GM21576 (cell line): Measurements from ENCODE around the gene MGAT4D.
"Not testable (repeated sequence)": the region's sequence is repeated elsewhere in the genome, so short reads cannot be mapped to it uniquely, and the experiment has no call there.

Experiments used
- ATAC-seq: cut with Tn5 transposase; IDR thresholded peaks from one replicate; pipeline ENCODE4 v1.9.1; 2021; ENCODE audit warnings: mild to moderate bottlenecking, moderate library complexity; ENCODE audit not compliant: unreplicated experiment

Gene MGAT4D

DNA sequence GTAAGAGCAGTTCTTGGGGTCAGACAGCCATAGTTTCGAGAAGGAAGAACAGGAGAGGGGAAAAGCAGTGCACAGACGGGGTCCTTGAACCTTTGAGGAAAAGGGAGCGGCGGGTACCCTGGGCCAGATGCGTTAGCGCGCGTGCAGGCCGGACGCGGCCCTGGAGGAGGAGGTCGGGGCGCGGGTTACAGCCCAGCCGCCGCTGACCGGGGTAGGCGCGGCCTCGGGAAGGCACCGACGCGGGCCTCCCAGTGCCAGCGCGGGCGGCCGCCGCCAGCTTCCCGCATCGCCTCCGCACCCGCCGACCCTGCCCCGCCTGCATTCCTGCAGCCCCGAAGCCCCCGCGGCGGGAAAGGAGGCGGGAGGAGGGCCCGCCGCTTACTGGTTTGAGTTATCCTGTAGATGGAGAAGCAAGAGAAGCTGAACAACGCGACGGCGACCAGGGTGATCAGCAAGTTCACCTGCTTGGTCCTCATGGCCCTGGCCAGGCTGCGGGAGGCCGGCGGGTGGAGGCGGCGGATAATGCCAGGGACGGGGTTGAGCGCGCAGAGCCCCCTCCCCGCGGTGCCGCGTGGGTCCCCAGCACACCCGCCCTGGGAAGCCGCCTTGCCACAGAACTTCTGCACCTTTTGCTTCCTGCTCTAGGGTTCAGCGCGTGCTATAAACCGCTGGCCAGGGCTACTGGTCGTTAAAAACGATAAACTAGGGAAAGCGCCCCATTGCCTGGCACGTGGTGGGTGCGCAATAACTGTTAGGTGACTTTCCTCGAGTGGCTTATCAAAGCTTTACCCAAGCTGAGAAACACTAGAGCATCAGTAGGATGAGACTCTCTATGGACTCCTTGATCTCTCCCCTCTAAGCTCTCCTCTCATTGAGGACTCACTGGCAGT is at the start of gene MGAT4D:
MGAT4D (minus strand) TSS at position 547 of the 890 bp plus-strand sequence; CDS start at position 476, 71 bp downstream.
- no peak for ATAC-seq

DNA sequence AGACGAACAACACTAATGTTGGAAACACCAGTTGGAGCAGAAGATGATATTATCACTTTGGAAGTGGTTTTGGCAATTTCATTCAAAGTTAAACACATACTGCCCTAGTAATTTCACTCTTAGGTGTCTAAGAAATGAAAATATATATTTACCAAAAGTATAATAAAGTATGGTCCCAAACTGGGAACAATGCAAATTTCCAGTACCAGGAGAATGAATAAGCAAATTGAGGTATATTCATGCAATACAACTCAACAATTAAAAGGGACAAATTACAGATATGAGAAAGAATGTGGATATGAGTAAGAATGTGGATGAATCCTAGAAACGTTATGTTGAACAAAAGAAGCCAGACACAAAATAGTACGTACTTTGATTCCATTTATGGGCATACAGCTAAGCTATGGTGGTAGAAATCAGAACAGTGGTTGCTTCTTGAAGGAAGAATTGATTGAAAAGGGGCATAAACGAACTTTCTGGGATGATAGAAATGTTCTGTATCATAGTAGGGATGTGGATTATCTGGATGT is 35.9 kb upstream of the MGAT4D start:
- no peak for ATAC-seq

DNA sequence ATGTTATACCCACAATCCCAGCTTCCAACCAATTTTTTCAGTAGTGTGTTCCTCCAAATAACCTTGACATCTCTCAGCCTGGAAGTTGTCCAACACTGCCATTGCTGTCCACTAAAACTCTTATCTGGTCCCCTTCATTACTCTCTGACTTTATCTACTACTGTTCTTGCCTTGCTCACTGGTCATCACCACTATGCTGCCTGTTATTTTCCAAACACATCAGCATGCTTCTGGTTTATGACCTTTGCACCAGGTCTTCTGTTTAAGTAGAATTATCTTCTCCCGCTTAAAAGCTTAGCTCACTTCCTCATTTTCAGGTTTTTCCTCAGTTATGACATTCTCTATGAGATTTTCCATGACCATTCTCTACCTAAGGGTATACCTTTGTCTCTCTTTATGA is 31.3 kb upstream of the MGAT4D start:
- no peak for ATAC-seq

DNA sequence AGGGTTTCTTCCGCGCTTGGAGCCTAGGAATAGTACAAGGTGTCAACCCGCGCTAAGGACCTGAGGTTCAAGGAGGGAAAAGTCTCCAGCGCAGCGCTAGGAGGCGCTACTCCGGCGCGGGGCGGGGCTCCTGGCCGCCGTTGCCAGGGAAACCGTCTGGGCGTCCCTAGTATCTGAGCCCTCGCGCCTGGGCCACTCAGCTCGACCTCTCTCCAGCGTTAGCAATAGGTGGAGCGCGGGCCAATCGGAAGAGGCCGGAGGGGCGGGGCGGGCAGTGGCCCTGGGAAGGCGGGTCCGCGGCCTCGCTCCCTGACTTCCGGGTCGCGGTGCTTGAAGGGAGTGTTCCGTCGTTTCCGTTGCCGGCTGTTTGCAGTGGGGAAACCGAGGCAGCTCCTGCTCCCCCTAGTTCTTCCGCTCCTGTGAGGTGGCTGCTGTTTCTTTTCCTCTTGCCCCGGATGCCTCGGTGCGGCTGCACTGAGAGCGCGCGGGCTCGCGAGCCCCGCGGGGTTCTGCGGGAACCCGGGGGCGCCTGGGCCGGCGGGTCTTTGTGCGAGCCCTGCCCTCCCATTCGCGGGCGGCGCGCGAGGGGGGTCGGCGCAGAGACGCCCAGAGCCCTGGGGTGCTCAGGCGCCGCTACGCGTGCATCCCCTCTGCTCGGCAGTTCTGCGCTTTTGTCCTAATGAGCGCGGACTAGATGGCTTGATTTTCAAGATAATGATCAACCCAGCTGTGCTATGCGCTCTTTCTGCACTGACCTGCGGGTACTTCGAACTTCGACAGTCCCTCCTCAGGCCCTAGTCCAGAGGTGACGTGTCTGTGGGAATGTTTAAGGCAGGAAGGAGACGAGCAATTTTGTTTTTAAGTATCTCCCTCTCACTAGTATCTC is 26.0 kb upstream of the MGAT4D start, which contains the start of gene ELMOD2:
ELMOD2 (plus strand) TSS at position 312 of the 886 bp plus-strand sequence. CDS start 1,261 bp downstream, outside the sequence.
- ATAC-seq: peak; percentile 100

DNA sequence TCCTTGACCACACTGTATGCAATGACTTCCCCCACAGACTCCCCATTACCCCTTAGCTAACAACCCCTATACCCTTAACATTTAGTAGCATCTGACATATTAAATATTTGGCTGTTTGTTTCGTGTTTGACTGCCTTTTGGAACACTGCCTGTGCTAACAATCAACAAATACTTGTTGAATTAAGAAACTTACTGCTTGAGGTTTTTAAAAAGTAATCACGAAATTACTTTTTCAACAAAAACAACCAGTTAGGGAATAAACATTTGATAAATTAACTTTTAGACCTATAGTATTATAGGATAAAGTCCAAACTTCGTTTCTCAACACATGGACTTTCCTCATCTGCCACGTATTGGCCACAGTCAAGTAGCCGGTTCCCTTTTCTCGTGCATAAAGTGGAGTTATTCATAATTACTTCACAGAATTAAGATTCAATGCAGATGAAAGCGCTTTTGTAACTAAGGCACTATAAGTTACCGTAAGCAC is 25.3 kb upstream of the MGAT4D start:
- ATAC-seq: peak; percentile 8

DNA sequence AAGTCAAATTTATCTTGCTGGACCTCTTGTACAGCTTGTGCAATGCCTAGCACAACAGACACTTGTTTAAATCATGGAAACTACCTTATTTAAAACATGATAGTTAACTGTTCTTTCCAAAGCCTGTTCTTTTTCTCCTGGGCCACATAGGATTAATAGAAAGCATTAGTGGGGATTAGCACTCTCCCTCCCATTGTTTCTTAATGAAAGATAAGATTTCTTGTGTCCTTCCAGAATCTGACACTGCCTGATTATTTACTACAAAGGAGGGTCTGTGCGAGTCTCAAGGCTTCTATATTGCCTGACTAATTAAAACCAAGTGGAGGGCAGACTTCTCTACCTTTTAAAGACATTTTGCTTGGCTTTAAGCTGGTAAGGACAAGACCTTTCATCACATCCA is 17.3 kb upstream of the MGAT4D start:
- no peak for ATAC-seq

DNA sequence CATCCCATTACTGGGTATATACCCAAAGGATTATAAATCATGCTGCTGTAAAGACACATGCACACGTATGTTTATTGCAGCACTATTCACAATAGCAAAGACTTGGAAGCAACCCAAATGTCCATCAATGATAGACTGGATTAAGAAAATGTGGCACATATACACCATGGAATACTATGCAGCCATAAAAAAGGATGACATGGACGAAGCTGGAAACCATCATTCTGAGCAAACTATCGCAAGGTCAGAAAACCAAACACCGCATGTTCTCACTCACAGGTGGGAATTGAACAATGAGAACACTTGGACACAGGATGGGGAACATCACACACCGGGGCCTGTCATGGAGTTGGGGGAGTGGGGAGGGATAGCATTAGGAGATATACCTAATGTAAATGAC is 15.7 kb upstream of the MGAT4D start:
- ATAC-seq: not testable (repeated sequence)

DNA sequence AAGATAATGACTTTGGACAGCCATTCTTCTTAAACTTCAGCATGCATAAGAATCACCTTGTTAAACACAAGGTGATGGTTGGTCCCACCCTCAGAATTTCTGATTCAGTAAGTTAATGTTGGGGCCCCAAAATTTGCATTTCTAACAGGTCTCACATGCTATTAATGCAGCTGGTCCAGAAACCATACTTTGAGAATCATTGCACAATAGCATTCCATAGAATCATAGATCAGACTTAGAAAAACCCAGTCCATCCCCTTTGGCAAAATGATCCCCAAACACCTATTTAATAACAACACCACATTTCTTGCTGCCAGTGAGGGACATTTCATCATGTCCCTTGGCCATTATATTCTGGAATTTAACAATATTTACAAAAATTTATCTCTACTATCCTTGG is 6.2 kb upstream of the MGAT4D start:
- ATAC-seq: no peak

DNA sequence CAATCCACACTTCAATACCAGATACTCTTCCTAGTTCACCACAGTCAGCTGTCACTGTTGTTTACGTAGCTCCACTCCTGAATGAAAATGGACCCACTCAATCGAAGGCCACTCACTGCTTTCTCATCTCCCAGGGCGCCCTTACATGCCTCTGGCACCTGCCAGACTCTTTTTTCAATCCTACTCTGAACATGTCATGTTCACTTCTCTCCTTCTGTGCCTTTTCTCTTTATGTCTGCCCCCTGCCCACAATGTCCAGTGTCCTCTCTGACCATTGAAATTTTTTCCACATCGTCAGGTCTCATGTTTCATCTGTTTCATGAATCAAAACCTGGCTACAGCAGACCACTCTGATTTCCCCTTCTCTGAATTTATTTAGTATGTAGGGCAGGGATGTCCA is 1.3 kb upstream of the MGAT4D start:
- ATAC-seq: no peak

DNA sequence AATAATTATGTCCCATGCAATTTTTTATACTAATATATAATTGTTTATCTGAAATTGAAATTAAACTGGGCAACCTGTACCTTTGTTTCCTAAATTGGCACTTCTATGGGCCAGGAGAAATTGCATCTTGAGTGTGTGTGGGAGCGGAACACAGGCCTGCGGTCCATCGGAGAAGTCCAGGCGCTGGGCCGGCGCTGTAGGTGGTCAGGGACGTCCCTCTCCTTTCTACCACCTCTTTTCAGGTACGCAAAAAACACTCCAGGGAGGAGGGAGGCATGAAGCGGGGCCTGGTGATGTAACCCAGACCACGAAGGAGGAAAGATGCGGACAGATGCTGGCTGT is 717 bp downstream of the MGAT4D start:
- no peak for ATAC-seq

DNA sequence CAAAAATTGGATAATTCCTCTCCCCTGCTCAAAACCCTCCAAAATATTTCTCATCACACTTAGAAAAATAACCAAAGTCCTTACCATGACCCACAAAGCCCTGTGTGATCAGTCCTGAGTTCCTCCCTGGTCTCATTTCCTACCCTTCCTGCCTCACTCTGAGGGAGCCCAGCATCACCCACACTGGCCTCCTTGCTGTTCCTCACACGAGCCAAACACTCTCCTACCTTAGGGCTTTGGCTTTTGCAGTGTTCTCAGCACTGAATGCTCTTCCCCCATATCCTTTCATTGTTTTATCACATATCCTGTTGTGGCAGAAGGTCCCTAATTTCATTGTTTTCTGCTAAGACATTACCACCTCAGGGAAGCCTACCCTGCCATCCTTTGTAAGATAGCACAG is 12.2 kb downstream of the MGAT4D start:
- no peak for ATAC-seq

DNA sequence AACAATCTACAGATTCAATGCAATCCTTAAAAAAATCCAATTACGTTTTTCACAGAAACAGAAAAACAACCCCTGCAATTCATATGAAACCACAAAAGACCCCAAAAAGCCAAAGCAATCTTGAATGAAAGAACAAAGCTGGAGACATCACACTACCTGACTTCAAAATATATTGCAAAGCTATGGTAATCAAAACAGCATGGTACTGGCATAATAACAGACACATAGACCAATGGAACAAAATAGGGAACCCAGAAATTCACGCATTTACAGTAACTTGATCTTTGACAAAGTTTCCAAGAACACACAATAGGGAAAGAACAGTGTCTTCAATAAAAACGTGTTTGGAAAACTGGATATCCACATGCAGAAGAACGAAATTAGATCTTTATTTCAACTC is 14.6 kb downstream of the MGAT4D start:
- ATAC-seq: no peak

DNA sequence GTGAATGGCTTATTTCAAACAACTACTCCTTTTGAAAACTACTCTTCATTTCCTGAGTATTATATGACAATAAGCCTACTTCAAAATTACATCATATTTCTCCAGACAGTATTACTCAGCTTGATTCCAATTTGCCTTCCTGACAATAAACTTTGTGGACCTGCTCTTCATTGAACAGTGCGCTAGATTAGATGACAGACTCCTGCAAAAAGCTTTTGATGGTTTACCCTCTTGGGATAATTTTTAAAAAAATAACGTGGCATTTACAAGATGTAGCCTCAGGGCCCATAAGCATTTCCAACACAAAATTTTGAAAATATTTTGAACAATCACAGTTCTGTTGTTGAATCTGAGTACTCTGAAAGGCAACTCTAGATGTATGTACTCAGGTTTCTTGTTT is 25.9 kb downstream of the MGAT4D start:
- ATAC-seq: no peak

DNA sequence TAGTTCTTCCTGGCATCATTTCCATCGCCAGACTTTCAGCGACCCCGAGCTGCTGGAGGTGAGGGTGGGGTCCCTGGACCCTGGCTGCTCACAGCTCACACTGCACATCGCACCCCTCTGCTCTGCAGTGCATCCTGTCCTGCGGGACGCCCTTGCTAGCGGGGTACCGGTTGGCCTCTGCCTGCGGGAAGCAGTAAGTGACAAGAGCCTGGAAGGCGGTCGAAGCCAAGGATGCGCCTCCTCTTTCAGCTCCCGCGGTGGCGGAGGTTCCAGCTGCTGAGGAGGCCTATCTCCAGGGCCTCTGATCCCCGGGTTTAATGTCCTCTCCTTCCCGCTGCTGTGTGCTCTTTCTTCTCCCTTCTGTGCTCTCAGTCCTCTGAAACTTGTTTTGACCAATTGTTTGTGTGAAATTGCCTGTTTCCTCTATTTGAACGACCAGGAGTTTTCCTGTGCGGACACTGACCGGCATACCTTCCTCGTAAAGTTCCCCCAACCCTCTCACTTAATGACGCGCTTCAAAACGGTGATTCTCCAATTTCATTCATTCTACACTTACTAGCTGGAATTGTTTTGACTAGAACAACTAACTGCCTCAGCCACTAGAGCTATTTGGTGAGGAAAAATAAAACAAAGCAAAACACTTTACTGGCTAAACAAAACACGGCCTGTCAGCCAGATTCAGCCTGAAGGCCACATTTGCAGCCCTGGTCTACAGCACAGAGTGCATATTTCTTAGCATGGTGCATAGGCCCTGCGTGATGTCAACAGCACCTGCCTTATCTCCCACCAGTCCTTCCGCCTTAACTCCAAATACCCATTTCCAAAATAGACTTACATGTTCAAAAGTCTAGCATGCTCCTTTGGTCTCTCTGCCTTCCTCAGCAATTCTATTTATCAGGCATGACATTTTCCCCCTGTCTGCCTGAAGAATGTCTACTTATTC is 28.0 kb downstream of the MGAT4D start:
- no peak for ATAC-seq

DNA sequence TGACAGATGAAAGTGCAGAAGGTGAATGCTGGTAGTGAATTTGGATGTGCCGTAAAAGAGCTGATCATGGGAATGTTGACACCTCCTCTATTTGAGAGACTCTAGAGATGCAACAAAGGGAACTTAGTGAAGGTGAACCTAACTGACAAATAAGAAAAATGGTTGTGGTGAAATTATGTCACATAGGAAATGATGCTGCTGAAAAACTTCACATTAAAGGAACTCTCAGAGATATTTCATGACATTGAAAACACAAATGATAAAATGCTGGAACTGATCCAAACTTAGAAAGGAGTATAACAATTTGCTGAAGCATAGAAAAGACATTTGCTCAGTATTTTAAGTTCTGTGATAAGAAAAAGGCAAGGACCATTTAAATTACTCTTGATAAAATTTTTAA is 31.9 kb downstream of the MGAT4D start:
- no peak for ATAC-seq

DNA sequence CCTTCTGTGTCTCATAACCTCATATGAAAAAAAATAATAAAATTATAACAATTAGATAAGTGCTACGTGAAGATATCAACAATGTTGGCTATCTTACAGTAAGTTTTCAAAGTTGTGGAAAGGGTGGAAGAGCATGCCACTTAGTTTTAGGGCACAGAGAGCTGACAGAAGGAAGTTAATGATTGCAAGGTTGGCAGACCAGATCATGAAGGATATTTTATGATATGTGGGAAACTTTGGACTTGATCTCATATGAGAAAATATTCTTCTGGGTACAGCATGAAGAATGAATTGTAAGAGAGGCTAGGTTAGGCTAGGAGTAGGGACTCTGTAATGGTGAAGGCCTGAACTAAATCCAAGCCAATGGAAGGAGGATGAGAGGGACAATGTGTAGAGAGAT is 34.5 kb downstream of the MGAT4D start:
- no peak for ATAC-seq

DNA sequence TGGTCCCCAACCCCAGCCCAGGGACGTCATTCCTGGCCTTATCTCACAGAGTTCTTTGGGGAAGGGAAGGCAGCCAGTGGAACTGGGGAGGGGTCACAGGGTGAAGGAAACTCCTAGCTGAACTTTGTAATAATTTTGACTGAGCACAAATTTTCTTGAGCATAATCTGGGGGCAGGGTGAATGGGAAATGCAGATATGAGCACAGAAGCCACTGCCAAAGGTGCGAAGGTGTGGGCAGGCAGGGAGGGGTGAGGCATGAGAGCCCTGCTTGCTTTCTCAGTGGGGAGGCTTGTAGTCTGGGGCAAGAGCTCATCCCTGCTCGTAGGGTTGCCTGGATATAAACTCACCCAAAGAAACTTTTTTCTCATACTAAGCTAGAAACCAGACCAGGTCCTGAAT is 34.9 kb downstream of the MGAT4D start:
- ATAC-seq: no peak

DNA sequence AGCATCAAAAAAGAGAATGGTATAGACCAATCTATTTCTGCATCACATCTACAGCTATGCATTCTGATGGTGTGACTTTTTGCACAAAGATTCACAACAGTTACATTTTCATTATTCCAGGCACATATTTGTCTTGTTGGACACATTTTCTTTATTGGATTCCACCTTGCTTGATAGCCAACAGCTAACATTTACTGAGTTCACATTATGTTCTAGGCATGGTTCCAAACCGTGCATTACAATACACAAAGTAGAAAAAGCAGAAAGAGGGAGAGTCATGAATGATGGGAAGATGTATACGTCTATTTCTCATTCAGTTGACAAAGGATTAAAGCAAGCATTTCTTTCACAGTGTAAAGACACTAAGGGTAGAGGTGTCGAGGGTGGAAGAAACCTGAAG is 47.7 kb downstream of the MGAT4D start:
- no peak for ATAC-seq

DNA sequence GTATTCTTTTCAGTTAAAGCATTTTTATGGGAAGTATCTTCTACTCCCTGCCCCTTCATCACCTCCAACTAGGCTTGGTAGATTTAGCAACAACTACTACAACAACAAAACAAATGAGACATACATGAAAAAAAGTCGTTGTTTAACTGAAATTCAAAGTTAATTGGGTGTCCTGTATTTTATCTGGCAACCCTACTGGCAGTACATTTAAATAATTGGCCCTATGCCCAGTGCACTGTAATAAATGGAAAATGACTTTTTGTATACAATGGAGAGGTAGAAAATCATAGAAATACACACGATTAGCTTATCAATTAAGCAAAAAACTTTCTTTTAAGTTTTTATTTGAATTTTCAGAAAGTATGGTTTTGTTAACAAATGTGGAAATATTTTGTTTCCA is 49.3 kb downstream of the MGAT4D start:
- no peak for ATAC-seq

DNA sequence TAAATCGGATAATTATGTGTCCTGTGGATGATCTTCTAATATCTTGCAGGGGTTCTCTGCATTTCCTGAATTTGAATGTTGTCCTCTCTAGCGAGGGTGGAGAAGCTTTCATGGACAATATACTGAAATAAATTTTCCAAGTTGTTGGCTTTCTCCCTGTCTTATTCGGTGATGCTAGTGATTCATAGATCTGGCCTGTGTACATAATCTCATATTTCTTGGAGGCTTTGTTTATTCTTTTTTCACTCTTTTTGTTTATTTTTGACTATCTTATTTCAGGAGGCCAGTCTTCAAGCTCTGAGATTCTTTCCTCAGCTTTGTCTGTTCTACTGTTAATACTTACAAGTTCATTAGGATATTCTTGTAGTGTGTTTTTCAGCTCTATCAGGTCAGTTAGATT is 49.9 kb downstream of the MGAT4D start:
- ATAC-seq: no peak
